Keratinocyte (primary cell): ENCODE results near the gene NUDT12. TPM values are rescaled to one million over a fixed set of nuclear protein-coding genes. Genes with fewer than 3 reads are reported as not detected.

ENCODE experiments used
- DNase-seq: peaks from one replicate; pipeline ENCODE4 v3.0.0-alpha.2; 2011; ENCODE audit warnings: low read depth, missing footprints, low spot score
- FAIRE-seq: peaks from 2 replicates; lab custom pipeline; 2011; peaks lifted over from hg19 to GRCh38; lab: Jason Lieb, UNC
- H2AFZ ChIP-seq: 2 replicates; pipeline ENCODE4 v1.6.0; 2012; ENCODE audit warnings: low read length, control low read depth, inconsistent platforms; ENCODE audit not compliant: control insufficient read depth
- H3K27ac ChIP-seq: 2 replicates; pipeline ENCODE4 v1.5.1; 2011; ENCODE audit warnings: low read length; ENCODE audit not compliant: control insufficient read depth, insufficient read depth
- H3K27me3 ChIP-seq: 3 replicates; pipeline ENCODE4 v1.6.0; 2011; ENCODE audit warnings: low read length; ENCODE audit not compliant: control insufficient read depth, insufficient read depth; ENCODE audit errors: extremely low read depth
- H3K36me3 ChIP-seq, 2 experiments: 2 replicates in 1 of 2; 3 replicates in 1 of 2; pipeline ENCODE4 v1.5.1; 2011; ENCODE audit warnings: low read length in 2 of 2, mild to moderate bottlenecking in 1 of 2; ENCODE audit not compliant: control insufficient read depth in 2 of 2, insufficient read depth in 2 of 2; ENCODE audit errors: extremely low read depth in 1 of 2
- H3K4me1 ChIP-seq: 3 replicates; pipeline ENCODE4 v1.5.1; 2011; ENCODE audit warnings: low read length; ENCODE audit not compliant: control insufficient read depth, insufficient read depth; ENCODE audit errors: extremely low read depth
- H3K4me2 ChIP-seq: 3 replicates; pipeline ENCODE4 v1.6.0; 2011; ENCODE audit warnings: low read depth, low read length; ENCODE audit not compliant: control insufficient read depth, insufficient read depth; ENCODE audit errors: extremely low read depth
- H3K4me3 ChIP-seq, 3 experiments: fragments of 200-600 bp in 1 of 3; sonication (generic) in 1 of 3; 2 replicates in 2 of 3; 3 replicates in 1 of 3; pipeline ENCODE4 v1.5.1; 2011 to 2016; ENCODE audit warnings: low read length in 3 of 3, mild to moderate bottlenecking in 3 of 3, control low read depth in 2 of 3, inconsistent platforms in 1 of 3, low read depth in 1 of 3, mixed read lengths in 1 of 3, mixed run types in 1 of 3, moderate library complexity in 1 of 3; ENCODE audit not compliant: control insufficient read depth in 2 of 3, insufficient read depth in 2 of 3; ENCODE audit errors: extremely low read depth in 1 of 3
- H3K79me2 ChIP-seq: 2 replicates; pipeline ENCODE4 v1.6.0; 2012; ENCODE audit warnings: low read length; ENCODE audit not compliant: control insufficient read depth, insufficient read depth
- H3K9ac ChIP-seq: 3 replicates; pipeline ENCODE4 v1.6.0; 2011; ENCODE audit warnings: low read length; ENCODE audit not compliant: control insufficient read depth, insufficient read depth; ENCODE audit errors: extremely low read depth
- H3K9me1 ChIP-seq: 3 replicates; pipeline ENCODE4 v1.6.0; 2011; ENCODE audit warnings: low read length; ENCODE audit not compliant: control insufficient read depth, insufficient read depth; ENCODE audit errors: extremely low read depth
- H3K9me3 ChIP-seq: 2 replicates; pipeline ENCODE4 v1.5.1; 2012; ENCODE audit warnings: low read depth, low read length; ENCODE audit not compliant: control insufficient read depth
- H4K20me1 ChIP-seq: 3 replicates; pipeline ENCODE4 v1.6.0; 2011; ENCODE audit warnings: low read length; ENCODE audit not compliant: control insufficient read depth, insufficient read depth; ENCODE audit errors: extremely low read depth
- CTCF ChIP-seq, 3 experiments: IDR thresholded peaks in 1 of 3; conservative IDR thresholded peaks in 1 of 3; optimal IDR thresholded peaks in 1 of 3; 2 replicates in 2 of 3; 3 replicates in 1 of 3; pipeline versions ENCODE3 to v1.5.1; 2011; ENCODE audit warnings: low read length in 3 of 3, mild to moderate bottlenecking in 3 of 3, moderate library complexity in 2 of 3, control low read depth in 1 of 3, inconsistent platforms in 1 of 3; ENCODE audit not compliant: insufficient read depth in 2 of 3; ENCODE audit errors: extremely low read depth in 1 of 3
- EZH2 ChIP-seq: IDR thresholded peaks from one replicate; pipeline ENCODE4 v1.6.1; 2012; ENCODE audit warnings: inconsistent platforms, mild to moderate bottlenecking, low read length, moderate library complexity
- dilution Hi-C: fragments of 300-500 bp; cut with MboI; formaldehyde crosslinking; loops from one replicate; pipeline ENCODE4 v1.7.0; 2020; ENCODE audit warnings: low sequenced_read_pairs; ENCODE audit not compliant: extremely low pct_ligation_motif_present
- polyA plus RNA-seq, 5 experiments: library from polyadenylated mRNA; depleted of rRNA in 3 of 5; stranded (reverse) in 3 of 5; stranded (forward) in 1 of 5; unstranded in 1 of 5; fragments of >200 nt; gene quantifications; 1 replicate in 1 of 5; 2 replicates in 3 of 5; 3 replicates in 1 of 5; pipeline versions ENCODE4 v1.2.1 to v1.2.3, GENCODE V29; 2011 to 2012; ENCODE audit warnings: missing spikeins in 2 of 5, low read depth in 1 of 5, low replicate concordance in 1 of 5

The NUDT12 gene
- polyA plus RNA-seq, 1 donor (not counting 4 experiments of a cell fraction or from before 2014, with no cell fraction given): 17.6 TPM

GRCh38 chr5:103539376-103540330 is 22.9 kb downstream of the NUDT12 start:
- Histone ChIP-seq H3K9ac (no peak overlapping the region), H3K79me2 (no peaks in the 10 kb centered on the region), H4K20me1 (no peaks in the 10 kb centered on the region), H3K4me3 (no peak overlapping the region), H3K4me1 (no peaks in the 10 kb centered on the region), H3K4me2 (no peak overlapping the region), H3K9me3 (no peaks in the 10 kb centered on the region), H2AFZ (no peak overlapping the region), H3K27ac (no peak overlapping the region), H3K36me3 (no peaks in the 10 kb centered on the region), H3K27me3 (no peaks in the 10 kb centered on the region), H3K9me1 (no peaks in the 10 kb centered on the region)
- FAIRE-seq (no peak), DNase-seq (no peak)
- dilution Hi-C loops: no loop called here
- TF ChIP-seq EZH2 (no peak), CTCF (optimal IDR thresholded peaks at IDR 0.05 in 1 of 3, IDR thresholded peaks at IDR 0.05 in 1 of 3, conservative IDR thresholded peaks at IDR 0.05 in 1 of 3; ENCODE audit: extremely low read depth in 1 of 3, insufficient read depth in 2 of 3, low read length in 3 of 3) (no peak)

GRCh38 chr5:103532086-103532734 is 30.4 kb downstream of the NUDT12 start:
- TF ChIP-seq EZH2 (no peak), CTCF (optimal IDR thresholded peaks at IDR 0.05 in 1 of 3, IDR thresholded peaks at IDR 0.05 in 1 of 3, conservative IDR thresholded peaks at IDR 0.05 in 1 of 3; ENCODE audit: extremely low read depth in 1 of 3, insufficient read depth in 2 of 3, low read length in 3 of 3) (no peak)
- Histone ChIP-seq H3K4me1 (no peaks in the 10 kb centered on the region), H2AFZ (no peak overlapping the region), H3K9me3 (no peaks in the 10 kb centered on the region), H3K4me3 (no peak overlapping the region), H3K27ac (no peak overlapping the region), H3K79me2 (no peaks in the 10 kb centered on the region), H3K9me1 (no peaks in the 10 kb centered on the region), H3K36me3 (no peaks in the 10 kb centered on the region), H3K4me2 (no peak overlapping the region), H4K20me1 (no peaks in the 10 kb centered on the region), H3K9ac (no peak overlapping the region), H3K27me3 (no peaks in the 10 kb centered on the region)
- DNase-seq (no peak), FAIRE-seq (no peak)
- dilution Hi-C loops: no loop called here
